DOHH2 (cell line): ENCODE results near the gene USH2A.

Experiments
- H3F3A ChIP-seq: fragments of 200-600 bp; sonication (generic), shearing (Covaris generic); 2 replicates; pipeline ENCODE4 v1.6.0; 2016; ENCODE audit warnings: antibody characterized with exemption, mild to moderate bottlenecking; ENCODE audit not compliant: control insufficient read depth, insufficient read depth
- H3K27ac ChIP-seq: fragments of 200-600 bp; sonication (generic); 2 replicates; pipeline ENCODE4 v1.5.1; 2014; ENCODE audit warnings: low read depth, mild to moderate bottlenecking, low read length, moderate library complexity
- H3K27me3 ChIP-seq: fragments of 200-600 bp; sonication (generic); 2 replicates; pipeline ENCODE4 v1.6.1; 2014; ENCODE audit warnings: mild to moderate bottlenecking, low read length, mixed read lengths; ENCODE audit not compliant: control insufficient read depth
- H3K36me3 ChIP-seq: fragments of 200-600 bp; sonication (generic); 2 replicates; pipeline ENCODE4 v1.6.1; 2014; ENCODE audit warnings: mild to moderate bottlenecking, low read length, moderate library complexity, mixed read lengths; ENCODE audit not compliant: control insufficient read depth
- H3K4me1 ChIP-seq: fragments of 200-600 bp; sonication (generic); 2 replicates; pipeline ENCODE4 v1.6.1; 2014; ENCODE audit warnings: mild to moderate bottlenecking, low read length, mixed read lengths; ENCODE audit not compliant: control insufficient read depth
- H3K4me2 ChIP-seq: fragments of 200-600 bp; sonication (generic); 2 replicates; pipeline ENCODE4 v1.6.0; 2014; ENCODE audit warnings: mild to moderate bottlenecking, low read length, moderate library complexity
- H3K4me3 ChIP-seq: fragments of 200-600 bp; sonication (generic); 2 replicates; pipeline ENCODE4 v1.5.1; 2014; ENCODE audit warnings: mild to moderate bottlenecking, low read length, mixed read lengths
- H3K79me2 ChIP-seq: fragments of 200-600 bp; sonication (generic); 2 replicates; pipeline ENCODE4 v1.6.1; 2014; ENCODE audit warnings: mild to moderate bottlenecking, low read length, mixed read lengths; ENCODE audit not compliant: control insufficient read depth
- H3K9me2 ChIP-seq: fragments of 200-600 bp; sonication (generic); replicated peaks from 2 replicates; pipeline ENCODE4 v1.6.1; 2014; ENCODE audit warnings: mild to moderate bottlenecking, low read length, mixed read lengths; ENCODE audit not compliant: control insufficient read depth
- H3K9me3 ChIP-seq: fragments of 200-600 bp; sonication (generic); 2 replicates; pipeline ENCODE4 v1.6.1; 2014; ENCODE audit warnings: antibody characterized with exemption, low read length, mixed read lengths; ENCODE audit not compliant: control insufficient read depth, insufficient read depth
- H4K20me1 ChIP-seq: fragments of 200-600 bp; sonication (generic); 2 replicates; pipeline ENCODE4 v1.6.0; 2014; ENCODE audit warnings: low read depth, mild to moderate bottlenecking, antibody characterized with exemption, low read length, moderate library complexity; ENCODE audit not compliant: control insufficient read depth, insufficient read depth
- EZH2phosphoT487 ChIP-seq: fragments of 200-600 bp; sonication (generic); IDR thresholded peaks from 2 replicates; pipeline ENCODE4 v1.6.1; 2017; ENCODE audit warnings: borderline replicate concordance, mild to moderate bottlenecking, antibody characterized with exemption, low read length, moderate library complexity, mixed read lengths
- TF ChIP-seq, protein P1 (sequence below): fragments of 200-600 bp; sonication (generic); IDR thresholded peaks from one replicate; pipeline ENCODE4 v1.5.1; 2014; ENCODE audit warnings: antibody characterized with exemption, mild to moderate bottlenecking, low read depth, low read length; ENCODE audit not compliant: poor library complexity, severe bottlenecking

Gene USH2A

DNA sequence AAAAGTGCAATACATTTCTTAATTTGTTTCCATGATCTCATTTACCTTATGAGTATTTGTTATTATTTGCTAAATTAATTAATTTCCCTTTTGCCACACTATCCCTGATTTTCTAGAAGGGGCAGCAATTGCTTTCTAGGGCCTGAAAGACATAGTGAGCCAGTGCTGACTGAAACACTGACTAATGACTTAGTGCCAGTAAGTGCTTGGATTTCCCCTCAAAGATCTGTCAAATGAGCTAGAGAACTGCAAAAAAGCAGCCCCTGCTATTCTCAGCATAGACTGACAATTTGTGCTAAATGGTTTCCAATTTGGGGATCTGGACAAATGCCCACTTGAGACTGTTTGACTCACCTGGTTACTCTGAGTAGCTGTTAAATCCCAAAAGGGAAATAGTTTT lies 35.6 kb upstream of the USH2A start:
- TF ChIP-seq, protein P1, sequence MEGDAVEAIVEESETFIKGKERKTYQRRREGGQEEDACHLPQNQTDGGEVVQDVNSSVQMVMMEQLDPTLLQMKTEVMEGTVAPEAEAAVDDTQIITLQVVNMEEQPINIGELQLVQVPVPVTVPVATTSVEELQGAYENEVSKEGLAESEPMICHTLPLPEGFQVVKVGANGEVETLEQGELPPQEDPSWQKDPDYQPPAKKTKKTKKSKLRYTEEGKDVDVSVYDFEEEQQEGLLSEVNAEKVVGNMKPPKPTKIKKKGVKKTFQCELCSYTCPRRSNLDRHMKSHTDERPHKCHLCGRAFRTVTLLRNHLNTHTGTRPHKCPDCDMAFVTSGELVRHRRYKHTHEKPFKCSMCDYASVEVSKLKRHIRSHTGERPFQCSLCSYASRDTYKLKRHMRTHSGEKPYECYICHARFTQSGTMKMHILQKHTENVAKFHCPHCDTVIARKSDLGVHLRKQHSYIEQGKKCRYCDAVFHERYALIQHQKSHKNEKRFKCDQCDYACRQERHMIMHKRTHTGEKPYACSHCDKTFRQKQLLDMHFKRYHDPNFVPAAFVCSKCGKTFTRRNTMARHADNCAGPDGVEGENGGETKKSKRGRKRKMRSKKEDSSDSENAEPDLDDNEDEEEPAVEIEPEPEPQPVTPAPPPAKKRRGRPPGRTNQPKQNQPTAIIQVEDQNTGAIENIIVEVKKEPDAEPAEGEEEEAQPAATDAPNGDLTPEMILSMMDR, result no peak
- no peak for TF ChIP-seq EZH2phosphoT487
- Histone ChIP-seq H3K4me2 (no peak overlapping the region), H3K36me3 (no peaks in the 10 kb centered on the region), H3K79me2 (no peaks in the 10 kb centered on the region), H4K20me1 (no peaks in the 10 kb centered on the region), H3F3A (no peaks in the 10 kb centered on the region), H3K27me3 (no peaks in the 10 kb centered on the region), H3K27ac (no peak overlapping the region), H3K9me2 (no peaks in the 10 kb centered on the region), H3K4me1 (no peaks in the 10 kb centered on the region), H3K4me3 (no peak overlapping the region), H3K9me3 (no peaks in the 10 kb centered on the region)

GRCh38 chr1:216457356-216457755 lies 34.1 kb upstream of the USH2A start:
- H3K9me2 ChIP-seq, result no peaks in the 10 kb centered on the region
- no peaks in the 10 kb centered on the region for H3K27me3 ChIP-seq
- H3K27ac ChIP-seq, result no peak overlapping the region
- no peaks in the 10 kb centered on the region for H3K36me3 ChIP-seq
- H3K4me2 ChIP-seq, result no peak overlapping the region
- H3K79me2 ChIP-seq, result no peaks in the 10 kb centered on the region
- no peaks in the 10 kb centered on the region for H4K20me1 ChIP-seq
- no peaks in the 10 kb centered on the region for H3F3A ChIP-seq
- H3K4me1 ChIP-seq, result no peaks in the 10 kb centered on the region
- H3K4me3 ChIP-seq, result no peak overlapping the region
- TF ChIP-seq EZH2phosphoT487, result no peak
- TF ChIP-seq, protein P1, result no peak
- H3K9me3 ChIP-seq, result no peaks in the 10 kb centered on the region

DNA sequence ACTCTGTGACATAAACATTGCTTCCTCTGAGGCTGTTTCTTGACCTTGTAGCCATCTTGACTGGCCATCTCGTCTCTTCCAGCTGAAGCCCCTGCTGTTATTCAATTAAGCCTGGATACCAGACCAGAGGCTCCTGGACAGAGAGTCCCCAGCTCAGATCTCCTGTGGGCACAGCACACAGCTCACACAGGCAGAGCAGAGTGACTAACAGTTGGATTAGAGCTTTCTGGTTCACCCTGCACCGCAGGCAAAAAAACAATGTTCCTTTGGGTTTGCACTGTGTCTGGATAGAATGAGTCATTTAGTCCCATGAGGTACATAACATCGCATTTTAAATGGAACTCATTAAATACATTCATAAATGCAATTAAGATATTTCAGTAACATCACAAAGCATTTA lies 33.4 kb upstream of the USH2A start:
- Histone ChIP-seq H4K20me1 (no peaks in the 10 kb centered on the region), H3K27ac (no peak overlapping the region), H3K9me3 (no peaks in the 10 kb centered on the region), H3K4me2 (no peak overlapping the region), H3F3A (no peaks in the 10 kb centered on the region), H3K4me3 (no peak overlapping the region), H3K4me1 (no peaks in the 10 kb centered on the region), H3K27me3 (no peaks in the 10 kb centered on the region), H3K36me3 (no peaks in the 10 kb centered on the region), H3K79me2 (no peaks in the 10 kb centered on the region), H3K9me2 (no peaks in the 10 kb centered on the region)
- TF ChIP-seq, protein P1, result no peak
- TF ChIP-seq EZH2phosphoT487, result no peak

DNA sequence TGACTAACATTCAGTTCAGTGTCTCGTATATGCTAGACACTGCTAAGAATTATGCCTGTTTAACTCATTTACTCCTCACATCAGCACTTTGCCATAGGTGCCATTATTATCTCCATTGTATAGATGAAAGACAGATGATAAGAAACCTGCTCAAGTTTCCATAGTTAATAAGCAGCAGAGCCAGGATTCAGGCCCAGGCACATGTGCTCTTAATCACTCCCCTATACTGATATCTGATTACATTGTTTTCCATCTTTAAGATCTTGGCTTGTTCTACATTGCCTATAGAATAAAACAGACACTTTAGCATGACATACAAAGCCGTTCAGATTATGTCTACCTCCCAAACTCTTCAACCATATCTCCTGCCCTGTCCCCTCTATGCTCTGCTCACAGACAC lies 30.5 kb upstream of the USH2A start:
- H4K20me1 ChIP-seq, result no peaks in the 10 kb centered on the region
- no peaks in the 10 kb centered on the region for H3K4me1 ChIP-seq
- H3F3A ChIP-seq, result no peaks in the 10 kb centered on the region
- H3K79me2 ChIP-seq, result no peaks in the 10 kb centered on the region
- H3K4me2 ChIP-seq, result no peak overlapping the region
- no peaks in the 10 kb centered on the region for H3K27me3 ChIP-seq
- H3K27ac ChIP-seq, result no peak overlapping the region
- no peaks in the 10 kb centered on the region for H3K9me3 ChIP-seq
- no peak for TF ChIP-seq EZH2phosphoT487
- TF ChIP-seq, protein P1, result no peak
- H3K4me3 ChIP-seq, result no peak overlapping the region
- H3K36me3 ChIP-seq, result no peaks in the 10 kb centered on the region
- no peaks in the 10 kb centered on the region for H3K9me2 ChIP-seq
